OCI-LY3 (cell line): ENCODE measurements around the gene CHADL.

ENCODE experiments used
- H2AFZ ChIP-seq: fragments of 200-600, 300-600 bp; shearing (Covaris generic); 2 replicates; pipeline ENCODE4 v1.6.0; 2014; ENCODE audit warnings: antibody characterized with exemption, low read depth, low read length
- H3K27ac ChIP-seq: fragments of 200-600, 300-600 bp; sonication (generic); 2 replicates; pipeline ENCODE4 v1.5.1; 2014; ENCODE audit warnings: mild to moderate bottlenecking, low read length, moderate library complexity, mixed read lengths
- H3K27me3 ChIP-seq: fragments of 200-600, 300-600 bp; sonication (generic); 2 replicates; pipeline ENCODE4 v1.6.1; 2014; ENCODE audit warnings: low read depth, low read length, mixed read lengths
- H3K36me3 ChIP-seq: fragments of 200-600, 300-600 bp; sonication (generic); replicated peaks from 2 replicates; pipeline ENCODE3; 2014; ENCODE audit warnings: low read depth, low read length, mixed read lengths
- H3K4me1 ChIP-seq: fragments of 300-600, 200-600 bp; sonication (generic); 2 replicates; pipeline ENCODE4 v1.6.1; 2014; ENCODE audit warnings: low read length, mixed read lengths
- H3K4me2 ChIP-seq: fragments of 200-600, 300-600 bp; sonication (generic); 2 replicates; pipeline ENCODE4 v1.6.1; 2014; ENCODE audit warnings: low read length, mixed read lengths
- H3K4me3 ChIP-seq: fragments of 300-600, 200-600 bp; sonication (generic); 2 replicates; pipeline ENCODE4 v1.5.1; 2014; ENCODE audit warnings: antibody characterized with exemption, mild to moderate bottlenecking, low read length, moderate library complexity
- H3K79me2 ChIP-seq: fragments of 300-600, 200-600 bp; shearing (Covaris generic); 2 replicates; pipeline ENCODE4 v1.6.1; 2014; ENCODE audit warnings: mild to moderate bottlenecking, low read length, mixed read lengths
- H3K9ac ChIP-seq: fragments of 300-600, 200-600 bp; shearing (Covaris generic); 2 replicates; pipeline ENCODE4 v1.6.0; 2014; ENCODE audit warnings: mild to moderate bottlenecking, low read length, moderate library complexity
- H3K9me3 ChIP-seq: fragments of 200-600, 300-600 bp; shearing (Covaris generic); 2 replicates; pipeline ENCODE4 v1.6.1; 2014; ENCODE audit warnings: low read length, mixed read lengths; ENCODE audit not compliant: insufficient read depth
- H4K20me1 ChIP-seq: fragments of 200-600, 300-600 bp; sonication (generic); 2 replicates; pipeline ENCODE4 v1.6.1; 2016; ENCODE audit warnings: low read length, mixed read lengths; ENCODE audit not compliant: insufficient read depth
- EZH2phosphoT487 ChIP-seq: fragments of 200-600 bp; shearing (Covaris generic); IDR thresholded peaks from 2 replicates; pipeline ENCODE4 v1.6.1; 2018; ENCODE audit warnings: antibody characterized with exemption, mixed run types, low read depth
- TF ChIP-seq, protein P1 (sequence below): fragments of 200-600, 300-600 bp; sonication (generic); IDR thresholded peaks from 2 replicates; pipeline ENCODE4 v1.5.1; 2014; ENCODE audit warnings: antibody characterized with exemption, low read length, low read depth

Gene CHADL

DNA sequence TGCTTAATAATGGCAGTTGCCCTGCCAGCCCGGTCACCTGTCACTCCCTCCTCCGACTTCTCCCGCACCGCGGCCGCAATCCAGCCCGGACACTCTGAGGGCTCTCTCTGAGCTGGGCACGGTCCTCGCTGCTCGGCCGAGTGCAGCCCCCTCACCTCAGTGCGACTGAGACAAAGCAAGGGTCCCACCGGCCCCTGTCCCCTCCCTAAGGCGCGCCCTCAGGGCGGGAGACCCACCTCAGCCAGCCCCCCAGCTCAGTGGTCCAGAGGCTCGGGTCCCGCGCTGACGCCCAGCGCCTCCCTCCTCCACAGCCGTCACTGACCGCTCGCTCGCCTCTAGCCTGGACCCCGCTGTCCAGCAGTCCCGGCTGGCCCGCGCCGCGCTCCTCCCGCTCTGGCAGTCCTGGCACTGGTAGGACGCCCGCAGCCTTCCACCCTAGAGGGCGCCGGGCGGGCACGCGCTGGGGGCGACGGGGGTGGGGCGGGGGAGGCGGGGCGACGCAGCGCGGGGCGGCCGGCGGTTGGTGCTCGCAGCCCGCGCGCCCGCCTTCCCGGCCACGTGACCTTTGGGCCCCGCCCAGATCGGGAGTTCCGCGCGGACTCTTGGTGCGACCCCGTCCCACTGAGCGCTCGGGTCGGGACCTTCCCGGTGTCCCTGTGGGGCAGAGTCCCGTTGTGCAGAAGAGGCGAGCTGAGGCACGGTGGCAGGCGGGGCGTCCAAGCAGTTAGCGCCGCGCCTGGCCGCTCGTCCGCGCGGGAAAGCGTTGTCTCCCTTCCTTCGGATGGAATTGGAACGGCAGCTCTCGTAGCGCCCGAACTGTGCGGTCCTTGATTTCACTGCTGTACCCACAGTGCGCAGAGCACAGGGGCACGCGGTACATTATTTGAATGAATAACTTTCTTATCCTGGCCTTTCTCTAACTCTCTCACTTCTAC, 43.4 kb downstream of the CHADL start:
- Histone ChIP-seq H3K36me3 (no peaks in the 10 kb centered on the region), H3K4me2 (peak overlapping the region; percentile 94), H3K4me1 (peaks cover 9% of the 10 kb centered on the region; the same call in 1 of the 2 replicates), H3K9me3 (no peaks in the 10 kb centered on the region), H2AFZ (peak overlapping the region; percentile 97), H3K9ac (peak overlapping the region; percentile 55), H4K20me1 (no peaks in the 10 kb centered on the region), H3K4me3 (peak overlapping the region; percentile 85), H3K79me2 (no peaks in the 10 kb centered on the region), H3K27me3 (peaks cover 5% of the 10 kb centered on the region), H3K27ac (no peak overlapping the region)
- TF ChIP-seq EZH2phosphoT487: no peak
- TF ChIP-seq, protein P1, sequence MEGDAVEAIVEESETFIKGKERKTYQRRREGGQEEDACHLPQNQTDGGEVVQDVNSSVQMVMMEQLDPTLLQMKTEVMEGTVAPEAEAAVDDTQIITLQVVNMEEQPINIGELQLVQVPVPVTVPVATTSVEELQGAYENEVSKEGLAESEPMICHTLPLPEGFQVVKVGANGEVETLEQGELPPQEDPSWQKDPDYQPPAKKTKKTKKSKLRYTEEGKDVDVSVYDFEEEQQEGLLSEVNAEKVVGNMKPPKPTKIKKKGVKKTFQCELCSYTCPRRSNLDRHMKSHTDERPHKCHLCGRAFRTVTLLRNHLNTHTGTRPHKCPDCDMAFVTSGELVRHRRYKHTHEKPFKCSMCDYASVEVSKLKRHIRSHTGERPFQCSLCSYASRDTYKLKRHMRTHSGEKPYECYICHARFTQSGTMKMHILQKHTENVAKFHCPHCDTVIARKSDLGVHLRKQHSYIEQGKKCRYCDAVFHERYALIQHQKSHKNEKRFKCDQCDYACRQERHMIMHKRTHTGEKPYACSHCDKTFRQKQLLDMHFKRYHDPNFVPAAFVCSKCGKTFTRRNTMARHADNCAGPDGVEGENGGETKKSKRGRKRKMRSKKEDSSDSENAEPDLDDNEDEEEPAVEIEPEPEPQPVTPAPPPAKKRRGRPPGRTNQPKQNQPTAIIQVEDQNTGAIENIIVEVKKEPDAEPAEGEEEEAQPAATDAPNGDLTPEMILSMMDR: peak; percentile 19; the same call in 1 of the 2 replicates

DNA sequence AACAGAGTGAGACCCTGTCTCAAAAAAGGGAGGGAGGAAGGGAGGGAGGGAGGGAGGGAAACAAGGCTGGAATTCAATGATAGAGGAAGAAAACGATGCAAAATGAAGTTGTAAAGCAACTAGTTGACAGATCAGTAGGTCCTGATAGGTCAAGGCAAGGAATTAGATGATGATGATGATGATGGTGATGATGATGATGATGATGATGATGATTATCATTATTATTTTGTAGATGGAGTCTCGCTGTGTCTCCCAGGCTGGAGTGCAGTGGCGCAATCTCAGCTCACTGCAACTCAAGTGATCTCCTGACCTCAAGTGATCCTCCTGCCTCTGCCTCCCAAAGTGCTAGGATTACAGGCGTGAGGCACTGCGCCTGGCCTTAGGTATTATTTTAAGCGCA, 46.9 kb downstream of the CHADL start:
- Histone ChIP-seq H3K9me3 (no peaks in the 10 kb centered on the region), H3K27ac (no peak overlapping the region), H3K4me3 (no peak overlapping the region), H3K79me2 (no peaks in the 10 kb centered on the region), H3K4me2 (no peak overlapping the region), H3K4me1 (peaks cover 9% of the 10 kb centered on the region; the same call in 1 of the 2 replicates), H3K9ac (no peak overlapping the region), H4K20me1 (no peaks in the 10 kb centered on the region), H3K27me3 (no peaks in the 10 kb centered on the region), H3K36me3 (no peaks in the 10 kb centered on the region), H2AFZ (no peak overlapping the region)
- TF ChIP-seq, protein P1: no peak
- no peak for TF ChIP-seq EZH2phosphoT487

DNA sequence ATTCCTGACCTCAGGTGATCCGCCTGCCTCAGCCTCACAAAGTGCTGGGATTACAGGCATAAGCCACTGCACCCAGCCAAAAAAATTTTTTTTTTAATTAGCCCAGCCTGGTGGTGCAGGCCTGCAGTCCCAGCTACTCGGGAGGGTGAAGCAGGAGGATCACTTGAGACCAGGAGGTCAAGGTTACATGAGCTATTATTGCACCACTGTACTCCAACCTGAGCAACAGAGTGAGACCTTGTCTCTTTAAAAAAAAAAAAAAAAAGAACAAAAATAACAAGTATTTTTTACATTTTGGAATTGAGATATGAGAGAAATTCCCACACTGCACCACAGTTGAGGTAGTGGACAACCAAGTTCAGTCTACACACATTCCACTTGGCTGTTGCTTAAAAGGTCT, 49.3 kb downstream of the CHADL start:
- no peak overlapping the region for H3K4me2 ChIP-seq
- no peaks in the 10 kb centered on the region for H3K79me2 ChIP-seq
- no peak overlapping the region for H3K9ac ChIP-seq
- no peak overlapping the region for H2AFZ ChIP-seq
- H3K36me3 ChIP-seq: no peaks in the 10 kb centered on the region
- no peaks in the 10 kb centered on the region for H3K9me3 ChIP-seq
- no peaks in the 10 kb centered on the region for H3K27me3 ChIP-seq
- no peak overlapping the region for H3K4me3 ChIP-seq
- no peak for TF ChIP-seq EZH2phosphoT487
- TF ChIP-seq, protein P1: no peak
- no peaks in the 10 kb centered on the region for H3K4me1 ChIP-seq
- H3K27ac ChIP-seq: no peak overlapping the region
- no peaks in the 10 kb centered on the region for H4K20me1 ChIP-seq

DNA sequence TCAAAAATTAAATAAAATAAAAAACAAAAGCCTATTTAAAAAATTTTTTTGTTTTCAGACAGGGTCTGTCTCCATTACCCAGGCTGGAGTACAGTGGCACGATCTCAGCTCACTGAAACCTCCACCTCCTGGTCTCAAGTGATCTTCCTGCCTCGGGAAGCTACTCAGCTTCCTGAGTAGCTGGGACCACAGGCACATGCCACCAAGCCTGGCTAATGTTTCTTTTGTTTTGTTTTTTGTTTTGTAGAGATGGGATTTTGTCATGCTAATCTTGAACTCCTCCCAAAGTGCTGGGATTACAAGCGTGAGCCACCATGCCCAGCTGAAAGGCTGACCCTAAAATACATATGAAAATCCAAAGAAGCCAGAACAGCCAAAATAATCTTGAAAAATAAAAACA, 56.1 kb downstream of the CHADL start:
- Histone ChIP-seq H3K9me3 (no peaks in the 10 kb centered on the region), H2AFZ (no peak overlapping the region), H3K36me3 (peaks cover 19% of the 10 kb centered on the region), H4K20me1 (no peaks in the 10 kb centered on the region), H3K9ac (no peak overlapping the region), H3K4me2 (no peak overlapping the region), H3K27ac (no peak overlapping the region), H3K4me3 (no peak overlapping the region), H3K79me2 (no peaks in the 10 kb centered on the region), H3K4me1 (no peaks in the 10 kb centered on the region), H3K27me3 (no peaks in the 10 kb centered on the region)
- no peak for TF ChIP-seq EZH2phosphoT487
- TF ChIP-seq, protein P1: no peak
